Tibial nerve (tissue), 4 donors: ENCODE data around the gene TMEM91. TPM values are rescaled to one million over a fixed set of nuclear protein-coding genes. Genes with fewer than 3 reads are reported as not detected.
A peak's percentile ranks its signal among the peaks of the same experiment; 100 is the strongest.

Experiments
- DNase-seq, 2 donors: peaks; one replicate each; pipeline ENCODE4 v3.0.0-alpha.2; 2019; ENCODE audit warnings: low spot score in 2 of 2
- H3K27ac ChIP-seq, 4 donors: fragments of 200-600 bp; sonication (generic) in 3 of 4; one replicate each; pipeline ENCODE4 v1.5.1; 2017 to 2019; ENCODE audit warnings: mild to moderate bottlenecking in 1 of 4
- H3K27me3 ChIP-seq, 2 donors: fragments of 200-600 bp; sonication (generic) in 1 of 2; one replicate each; pipeline versions ENCODE4 v1.5.1 to v1.6.0; 2017 to 2019
- H3K36me3 ChIP-seq, 3 donors: fragments of 200-600 bp; sonication (generic); one replicate each; pipeline ENCODE4 v1.5.1; 2018 to 2019
- H3K4me1 ChIP-seq, 4 donors: fragments of 200-600 bp; sonication (generic) in 3 of 4; one replicate each; pipeline ENCODE4 v1.5.1; 2017 to 2019
- H3K4me3 ChIP-seq, 4 donors: fragments of 200-600 bp; sonication (generic) in 3 of 4; one replicate each; pipeline ENCODE4 v1.5.1; 2017 to 2019; ENCODE audit warnings: mild to moderate bottlenecking in 1 of 4, moderate library complexity in 1 of 4
- H3K9me3 ChIP-seq, 4 donors: fragments of 200-600 bp; sonication (generic) in 3 of 4; one replicate each; pipeline ENCODE4 v1.5.1; 2017 to 2019
- EP300 ChIP-seq, 2 donors: sonication (generic); formaldehyde crosslinking; IDR thresholded peaks; one replicate each; pipeline ENCODE4 v1.6.1; 2017; ENCODE audit warnings: antibody characterized with exemption in 2 of 2, mild to moderate bottlenecking in 1 of 2
- POLR2A ChIP-seq, 2 donors: fragments of 450-650 bp; IDR thresholded peaks; one replicate each; pipeline ENCODE4 v1.6.1; 2017; ENCODE audit warnings: antibody characterized with exemption in 2 of 2, mild to moderate bottlenecking in 2 of 2, moderate library complexity in 2 of 2
- WGBS, 2 donors: methylation state at CpG; one replicate each; pipeline ENCODE4 v1.1.5; 2018; 5-methylcytosine and 5-hydroxymethylcytosine counted together
- total RNA-seq, 4 donors: library from RNA; depleted of rRNA; stranded (reverse); fragments of >200 nt; gene quantifications; one replicate each; pipeline ENCODE4 v1.1.0, GENCODE V29; 2016
- TF ChIP-seq, protein P1 (sequence below), 5 experiments: fragments of 200-600 bp in 3 of 5; fragments of 450-650 bp in 2 of 5; sonication (generic) in 3 of 5; IDR thresholded peaks; one replicate each; pipeline ENCODE4 v1.5.1; 2016 to 2019; ENCODE audit warnings: antibody characterized with exemption in 5 of 5, mild to moderate bottlenecking in 3 of 5, moderate library complexity in 2 of 5

TMEM91 gene
- total RNA-seq, 4 donors from 2014 or later, result 20.3 to 50.8 (median 31.5) TPM

DNA sequence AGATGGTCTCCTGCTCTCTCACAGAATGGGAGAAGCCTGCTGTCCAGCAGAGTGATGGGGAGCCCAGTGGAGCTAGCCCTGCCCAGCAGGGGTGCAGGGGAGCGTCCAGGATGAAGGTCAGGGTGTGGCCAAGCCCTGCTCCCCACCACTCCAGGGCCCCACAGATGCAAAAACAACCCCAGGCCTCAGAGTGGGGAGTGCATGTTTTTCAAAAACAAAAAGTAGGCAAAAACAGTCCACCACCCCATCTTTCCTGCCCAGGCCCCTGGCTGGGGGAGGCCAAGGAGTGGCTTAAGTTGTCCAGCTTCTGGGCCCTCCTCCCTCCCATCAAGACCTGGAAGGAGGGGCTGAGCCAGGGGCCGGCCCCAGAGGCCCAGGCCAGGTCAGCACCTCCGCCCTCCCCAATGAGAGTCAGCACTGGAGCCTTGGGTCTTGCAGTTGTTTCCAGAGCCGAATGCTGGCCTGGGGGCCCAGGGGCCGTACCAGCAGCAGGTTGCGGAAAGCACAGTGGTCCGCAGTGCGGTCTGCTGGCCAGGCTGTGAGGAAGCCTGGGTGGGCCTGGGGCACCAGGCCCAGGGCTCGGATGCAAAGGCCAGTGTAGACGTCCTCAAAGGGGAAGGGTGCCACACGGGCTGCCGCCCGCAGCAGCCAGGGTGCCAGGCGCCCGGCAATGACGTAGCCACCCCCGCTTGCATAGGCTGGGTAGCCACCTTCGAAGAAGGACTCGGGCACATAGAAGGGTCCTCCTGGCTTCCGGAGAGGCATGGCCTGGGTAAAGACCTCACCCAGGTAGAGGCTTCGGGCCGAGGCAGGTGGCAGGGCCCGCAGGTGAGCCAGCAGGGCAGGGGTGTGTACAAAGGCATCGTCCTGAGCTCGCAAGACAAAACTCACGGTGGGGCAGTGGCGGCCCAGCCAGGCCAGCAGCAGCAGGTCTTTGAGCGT lies 49.1 kb downstream of the TMEM91 start:
- peaks cover 0 to 76% (median 16%) of the 10 kb centered on the region in 3 donors for H3K36me3 ChIP-seq
- H3K27ac ChIP-seq, result peak overlapping the region in 3 of 4 donors; percentile 24 to 92 (median 89)
- H3K9me3 ChIP-seq, result no peaks in the 10 kb centered on the region
- H3K27me3 ChIP-seq, result no peaks in the 10 kb centered on the region
- no peak for DNase-seq
- no peak overlapping the region for H3K4me3 ChIP-seq
- TF ChIP-seq EP300 (IDR thresholded peaks at IDR 0.05), result no peak
- TF ChIP-seq, protein P1, sequence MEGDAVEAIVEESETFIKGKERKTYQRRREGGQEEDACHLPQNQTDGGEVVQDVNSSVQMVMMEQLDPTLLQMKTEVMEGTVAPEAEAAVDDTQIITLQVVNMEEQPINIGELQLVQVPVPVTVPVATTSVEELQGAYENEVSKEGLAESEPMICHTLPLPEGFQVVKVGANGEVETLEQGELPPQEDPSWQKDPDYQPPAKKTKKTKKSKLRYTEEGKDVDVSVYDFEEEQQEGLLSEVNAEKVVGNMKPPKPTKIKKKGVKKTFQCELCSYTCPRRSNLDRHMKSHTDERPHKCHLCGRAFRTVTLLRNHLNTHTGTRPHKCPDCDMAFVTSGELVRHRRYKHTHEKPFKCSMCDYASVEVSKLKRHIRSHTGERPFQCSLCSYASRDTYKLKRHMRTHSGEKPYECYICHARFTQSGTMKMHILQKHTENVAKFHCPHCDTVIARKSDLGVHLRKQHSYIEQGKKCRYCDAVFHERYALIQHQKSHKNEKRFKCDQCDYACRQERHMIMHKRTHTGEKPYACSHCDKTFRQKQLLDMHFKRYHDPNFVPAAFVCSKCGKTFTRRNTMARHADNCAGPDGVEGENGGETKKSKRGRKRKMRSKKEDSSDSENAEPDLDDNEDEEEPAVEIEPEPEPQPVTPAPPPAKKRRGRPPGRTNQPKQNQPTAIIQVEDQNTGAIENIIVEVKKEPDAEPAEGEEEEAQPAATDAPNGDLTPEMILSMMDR (IDR thresholded peaks at IDR 0.05), result no peak
- no peak for TF ChIP-seq POLR2A (IDR thresholded peaks at IDR 0.05)
- WGBS, 2 donors, result 85 to 86% methylated on average over 12 to 21 of the region's 28 CpGs
- H3K4me1 ChIP-seq, result peaks cover 0 to 50% (median 11%) of the 10 kb centered on the region in 4 donors

DNA sequence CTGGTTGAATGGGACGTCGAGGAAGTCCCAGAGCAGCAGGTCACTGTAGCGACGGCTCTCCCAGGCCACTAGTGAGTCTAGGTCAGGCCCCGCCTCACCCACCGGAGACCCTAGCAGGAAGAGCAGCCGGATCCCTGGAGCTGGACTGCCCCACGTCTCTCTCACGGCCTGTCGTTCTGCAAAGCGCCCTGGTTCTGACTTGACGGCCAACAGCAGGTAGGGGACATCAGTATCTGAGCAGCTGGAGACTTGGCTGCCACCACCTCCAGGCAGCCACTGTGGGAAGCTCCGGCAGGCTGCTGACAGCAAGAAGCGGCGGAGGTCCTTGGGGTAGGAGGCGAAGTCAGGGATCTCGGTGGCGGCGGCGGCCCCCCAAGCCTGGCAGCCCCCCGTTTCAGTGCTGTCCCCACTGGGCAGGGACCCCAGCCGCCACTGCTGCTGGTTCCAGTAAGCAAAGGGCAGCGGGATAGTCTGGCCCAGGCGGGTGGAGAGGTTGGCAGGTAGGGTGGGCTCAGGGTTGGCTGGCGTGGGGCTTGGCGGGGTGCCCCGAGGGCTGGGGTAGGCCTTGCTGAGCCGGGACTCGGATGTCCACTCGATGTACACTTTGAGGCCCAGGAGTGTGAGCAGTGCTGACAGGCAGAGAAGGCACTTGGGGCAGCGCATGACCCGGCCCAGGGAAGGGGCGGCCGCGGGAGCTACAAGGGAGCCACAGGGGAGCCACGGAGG lies 49.9 kb downstream of the TMEM91 start:
- TF ChIP-seq POLR2A (IDR thresholded peaks at IDR 0.05) (no peak), EP300 (IDR thresholded peaks at IDR 0.05) (no peak)
- TF ChIP-seq, protein P1 (IDR thresholded peaks at IDR 0.05), result no peak
- H3K27ac ChIP-seq, result peak overlapping the region in 3 of 4 donors; percentile 89 to 93 (median 92)
- peaks cover 0 to 51% (median 11%) of the 10 kb centered on the region in 4 donors for H3K4me1 ChIP-seq
- H3K36me3 ChIP-seq, result peaks cover 0 to 76% (median 16%) of the 10 kb centered on the region in 3 donors
- H3K9me3 ChIP-seq, result no peaks in the 10 kb centered on the region
- DNase-seq, result no peak
- peak overlapping the region; percentile 36 to 61 (median 52) for H3K4me3 ChIP-seq
- 72 to 78% methylated on average over 34 to 35 of the region's 36 CpGs for WGBS, 2 donors
- H3K27me3 ChIP-seq, result no peaks in the 10 kb centered on the region

DNA sequence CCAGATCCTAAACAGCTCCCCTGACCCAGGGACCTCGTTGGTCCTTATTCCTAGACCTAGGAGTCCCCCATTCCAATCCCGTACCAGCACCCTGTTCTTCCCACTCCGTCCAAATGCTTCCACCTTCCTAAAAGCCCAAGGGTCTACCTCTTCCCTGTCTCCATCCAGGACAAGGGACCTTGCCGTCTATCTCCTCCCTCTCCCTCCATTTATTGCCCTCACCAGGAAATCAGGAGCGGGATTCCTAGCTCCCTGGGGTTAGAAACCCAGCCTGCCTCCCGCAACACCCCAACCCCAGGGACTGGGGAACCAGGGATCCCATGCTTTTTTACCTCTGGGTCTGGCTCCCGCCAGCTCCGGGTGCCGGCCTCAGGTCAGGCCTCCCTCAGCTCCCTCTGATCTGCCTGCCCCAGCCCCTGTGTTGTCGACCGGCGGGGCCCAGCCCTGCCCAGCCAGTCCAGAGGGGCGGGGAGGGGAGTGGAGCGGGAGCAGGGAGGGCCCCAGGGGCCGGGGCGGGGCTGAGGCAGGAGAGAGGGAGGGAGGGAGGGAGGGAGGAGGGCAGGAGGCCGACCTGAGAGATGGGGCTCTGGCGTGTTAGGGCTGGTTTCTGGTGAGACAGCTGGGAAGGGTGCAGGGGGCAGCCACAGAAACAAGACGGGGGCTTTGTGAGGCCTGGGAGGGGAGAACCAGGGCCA lies 50.8 kb downstream of the TMEM91 start, which contains the start of gene B3GNT8:
B3GNT8 (minus strand) TSS at position 423 of the 695 bp plus-strand sequence. CDS start 596 bp downstream, outside the sequence.
- Histone ChIP-seq H3K27ac (peak within 1 kb of the TSS; percentile 61 to 93 (median 90)), H3K27me3 (no peaks in the 10 kb centered on the region), H3K36me3 (peaks cover 0 to 76% (median 21%) of the 10 kb centered on the region in 3 donors), H3K4me3 (peak within 1 kb of the TSS; percentile 36 to 61 (median 52)), H3K9me3 (no peaks in the 10 kb centered on the region), H3K4me1 (peaks cover 0 to 50% (median 11%) of the 10 kb centered on the region in 4 donors)
- DNase-seq, result peak; percentile 71 to 82
- 10 to 22% methylated on average over 16 to 17 of the region's 19 CpGs for WGBS, 2 donors
- TF ChIP-seq, protein P1 (IDR thresholded peaks at IDR 0.05), result no peak
- TF ChIP-seq POLR2A (IDR thresholded peaks at IDR 0.05), result peak; percentile 22 to 44
- peak in 1 of 2 donors; percentile 78 for TF ChIP-seq EP300 (IDR thresholded peaks at IDR 0.05)

DNA sequence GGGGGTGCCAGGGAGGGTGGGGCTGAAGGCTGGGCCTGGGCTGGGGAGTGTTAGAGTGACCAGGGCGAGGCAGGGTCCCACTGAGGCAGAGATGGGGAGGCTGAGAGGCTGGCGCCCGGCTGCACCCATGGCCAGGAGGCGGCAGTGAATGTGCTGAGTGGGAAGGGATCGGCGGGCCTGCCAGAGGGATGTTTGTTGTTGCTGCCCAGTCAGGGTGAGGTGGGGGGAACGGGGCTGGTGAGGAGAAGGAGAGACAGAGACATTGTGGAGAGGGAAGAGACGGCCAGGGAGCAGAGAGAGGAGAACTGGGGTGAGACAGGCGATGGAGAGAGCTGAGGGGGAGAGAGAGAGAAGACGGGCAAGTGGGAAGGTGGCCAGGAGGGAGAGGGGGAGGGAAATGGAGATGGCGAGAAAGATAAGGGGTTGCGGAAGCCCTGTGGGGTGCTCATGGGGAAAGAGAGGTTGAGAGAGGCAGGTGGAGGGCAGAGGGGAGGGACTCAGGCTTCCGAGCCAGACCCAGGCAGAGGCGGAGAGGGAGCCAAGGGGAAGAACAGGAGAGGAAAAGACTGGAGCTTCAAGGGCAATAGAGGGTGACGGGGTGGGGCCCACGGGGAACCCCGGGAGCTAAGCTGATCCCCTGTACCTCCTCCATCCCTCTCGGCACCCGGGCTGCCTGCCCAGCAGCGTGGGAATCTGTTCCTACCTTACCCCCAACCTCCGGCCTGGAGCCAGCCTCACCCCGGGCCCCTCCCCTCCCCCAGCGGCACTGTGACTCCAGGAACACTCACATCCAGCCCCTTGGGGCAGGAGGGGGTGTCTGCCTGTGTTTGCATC lies 51.5 kb downstream of the TMEM91 start:
- peaks cover 0 to 50% (median 11%) of the 10 kb centered on the region in 4 donors for H3K4me1 ChIP-seq
- peaks cover 0 to 76% (median 15%) of the 10 kb centered on the region in 3 donors for H3K36me3 ChIP-seq
- H3K4me3 ChIP-seq, result peak overlapping the region; percentile 36 to 61 (median 52)
- H3K27ac ChIP-seq, result peak overlapping the region; percentile 61 to 93 (median 90)
- TF ChIP-seq EP300 (IDR thresholded peaks at IDR 0.05) (no peak), POLR2A (IDR thresholded peaks at IDR 0.05) (no peak)
- TF ChIP-seq, protein P1 (IDR thresholded peaks at IDR 0.05), result no peak
- WGBS, 2 donors, result 10 to 13% methylated on average over 20 to 23 of the region's 23 CpGs
- H3K9me3 ChIP-seq, result no peaks in the 10 kb centered on the region
- peak; percentile 20 to 30 for DNase-seq
- no peaks in the 10 kb centered on the region for H3K27me3 ChIP-seq
